WI38 (cell line): ENCODE measurements around the gene NLGN2.

ENCODE experiments used
- H3K4me3 ChIP-seq: 2 replicates; pipeline ENCODE4 v1.5.1; 2011; ENCODE audit warnings: low read depth, mild to moderate bottlenecking, control low read depth, low read length
- TF ChIP-seq, protein P1 (sequence below): IDR thresholded peaks from 2 replicates; pipeline ENCODE4 v1.5.1; 2012; ENCODE audit warnings: low read depth, mild to moderate bottlenecking, control low read depth, low read length

The NLGN2 gene

GRCh38 chr17:7439462-7440112 is 31.9 kb downstream of the NLGN2 start, which contains the start of gene FGF11:
FGF11 (plus strand) TSS chr17:7439512; CDS start chr17:7439621, 109 bp downstream.
- TF ChIP-seq, protein P1, sequence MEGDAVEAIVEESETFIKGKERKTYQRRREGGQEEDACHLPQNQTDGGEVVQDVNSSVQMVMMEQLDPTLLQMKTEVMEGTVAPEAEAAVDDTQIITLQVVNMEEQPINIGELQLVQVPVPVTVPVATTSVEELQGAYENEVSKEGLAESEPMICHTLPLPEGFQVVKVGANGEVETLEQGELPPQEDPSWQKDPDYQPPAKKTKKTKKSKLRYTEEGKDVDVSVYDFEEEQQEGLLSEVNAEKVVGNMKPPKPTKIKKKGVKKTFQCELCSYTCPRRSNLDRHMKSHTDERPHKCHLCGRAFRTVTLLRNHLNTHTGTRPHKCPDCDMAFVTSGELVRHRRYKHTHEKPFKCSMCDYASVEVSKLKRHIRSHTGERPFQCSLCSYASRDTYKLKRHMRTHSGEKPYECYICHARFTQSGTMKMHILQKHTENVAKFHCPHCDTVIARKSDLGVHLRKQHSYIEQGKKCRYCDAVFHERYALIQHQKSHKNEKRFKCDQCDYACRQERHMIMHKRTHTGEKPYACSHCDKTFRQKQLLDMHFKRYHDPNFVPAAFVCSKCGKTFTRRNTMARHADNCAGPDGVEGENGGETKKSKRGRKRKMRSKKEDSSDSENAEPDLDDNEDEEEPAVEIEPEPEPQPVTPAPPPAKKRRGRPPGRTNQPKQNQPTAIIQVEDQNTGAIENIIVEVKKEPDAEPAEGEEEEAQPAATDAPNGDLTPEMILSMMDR: no peak
- H3K4me3 ChIP-seq: peak within 1 kb of the TSS; percentile 46

GRCh38 chr17:7440113-7440833 is 32.6 kb downstream of the NLGN2 start:
- TF ChIP-seq, protein P1: no peak
- H3K4me3 ChIP-seq: peak overlapping the region; percentile 46

DNA sequence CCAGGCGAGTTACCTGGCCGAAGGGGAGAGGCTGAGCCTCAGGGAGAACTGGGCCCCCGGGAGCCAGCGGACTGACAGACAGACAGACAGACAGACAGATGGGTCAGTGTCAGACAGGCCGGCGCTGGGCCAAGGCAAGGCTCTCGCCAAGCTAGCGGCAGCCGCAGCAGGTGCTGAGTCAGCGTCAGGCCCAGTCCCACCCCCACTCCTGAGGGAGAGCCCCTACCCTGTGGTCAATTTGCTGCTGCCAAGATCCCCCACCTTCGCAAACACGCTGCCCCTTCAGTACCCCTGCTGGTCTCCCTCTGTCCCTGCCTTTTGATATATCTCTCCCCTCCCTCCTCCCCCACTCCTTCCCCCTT is 33.2 kb downstream of the NLGN2 start:
- TF ChIP-seq, protein P1: no peak
- H3K4me3 ChIP-seq: no peak overlapping the region

- TF ChIP-seq, protein P1: no peak
- no peak overlapping the region for H3K4me3 ChIP-seq
Observed at GRCh38 chr17:7441266-7441665, 33.6 kb downstream of the NLGN2 start.

DNA sequence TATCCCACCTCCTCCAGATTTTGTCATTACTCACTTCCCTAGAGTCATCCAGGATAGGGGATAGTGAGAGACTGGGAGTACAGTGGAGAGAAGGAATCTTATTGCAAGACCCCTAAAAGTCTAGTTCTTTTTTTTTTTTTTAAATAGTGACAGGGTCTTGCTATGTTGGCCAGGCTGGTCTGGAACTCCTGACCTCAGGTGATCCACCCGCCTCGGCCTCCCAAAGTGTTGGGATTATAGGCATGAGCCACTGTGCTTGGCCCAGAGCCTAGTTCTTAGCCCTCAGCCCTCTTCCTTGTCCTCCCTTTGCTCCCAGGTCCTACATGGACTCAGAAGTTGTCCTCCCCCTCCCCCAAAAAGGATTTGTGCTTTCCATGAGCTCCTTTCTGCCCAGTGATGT is 34.5 kb downstream of the NLGN2 start:
- no peak overlapping the region for H3K4me3 ChIP-seq
- TF ChIP-seq, protein P1: no peak

DNA sequence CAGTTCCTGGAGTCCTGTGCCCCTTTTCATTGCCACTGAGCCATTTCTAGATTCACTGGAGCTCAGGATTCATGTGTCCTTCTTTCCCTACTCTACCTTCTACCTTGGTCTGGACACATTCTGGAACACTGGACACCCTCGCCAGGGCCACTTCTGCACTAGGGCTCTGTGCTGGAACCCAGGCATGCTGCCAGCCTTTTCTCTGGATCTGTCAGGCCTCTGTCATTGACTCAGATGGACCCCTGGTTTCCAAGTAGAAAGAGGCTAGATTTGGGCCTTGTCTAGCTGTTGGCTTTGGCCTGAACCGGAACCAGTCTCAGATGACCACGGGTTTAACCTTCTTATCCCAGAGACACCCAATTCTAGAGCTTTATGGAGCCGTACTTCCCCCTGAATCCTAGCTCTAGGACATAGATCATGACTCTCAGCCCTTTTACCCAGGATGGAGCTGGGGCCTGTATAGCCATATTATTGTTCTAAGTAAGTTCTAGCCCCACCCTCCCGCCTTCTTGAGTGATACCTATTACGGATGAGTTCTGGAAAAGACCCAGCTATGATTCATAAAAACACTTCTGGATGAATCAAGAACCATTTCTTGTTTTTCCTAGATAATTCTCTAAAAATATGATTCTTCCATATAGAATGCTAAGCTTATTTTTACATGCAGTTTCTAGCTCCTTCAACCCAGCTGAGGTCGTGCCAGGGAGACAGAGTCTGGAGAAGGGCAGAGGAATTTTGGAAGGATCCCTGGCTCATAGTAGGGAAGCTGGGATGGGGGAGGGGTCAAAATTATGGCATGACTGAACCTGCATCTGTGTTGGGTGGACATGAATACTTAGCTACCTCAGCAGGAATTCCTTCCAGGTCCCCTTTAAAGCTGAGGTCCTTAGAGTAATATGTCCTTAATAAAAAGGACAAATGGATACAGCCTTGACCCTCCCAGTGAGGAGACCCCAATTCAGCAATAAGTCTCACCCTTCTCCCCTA is 36.1 kb downstream of the NLGN2 start:
- TF ChIP-seq, protein P1: no peak
- H3K4me3 ChIP-seq: no peak overlapping the region
